ENCODE measurements around the gene IRF9. TPM values are rescaled to one million over a fixed set of nuclear protein-coding genes. Genes with fewer than 3 reads are reported as not detected.

Gene IRF9
- total and polyA plus RNA-seq, 2 donors from 2014 or later = 88.9 to 141 TPM

DNA sequence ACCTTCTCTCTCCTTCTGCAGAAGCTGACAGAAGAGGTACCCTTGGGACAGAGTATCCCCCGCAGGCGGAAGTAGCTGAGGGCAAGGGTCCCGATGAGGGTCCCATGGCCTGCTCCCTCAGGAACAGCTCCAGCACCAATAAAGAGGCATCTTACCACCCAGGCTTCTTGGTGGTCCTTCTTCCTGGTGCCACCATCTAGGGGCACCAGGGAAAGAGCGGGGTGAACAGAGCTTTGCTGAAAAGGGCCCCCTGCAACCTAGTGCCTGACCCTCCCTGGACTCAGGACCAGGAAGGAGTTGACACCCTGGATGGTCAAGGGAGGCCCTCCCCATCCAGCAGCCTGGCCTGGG is 591 bp upstream of the IRF9 start:
- TF ChIP-seq, protein P1, sequence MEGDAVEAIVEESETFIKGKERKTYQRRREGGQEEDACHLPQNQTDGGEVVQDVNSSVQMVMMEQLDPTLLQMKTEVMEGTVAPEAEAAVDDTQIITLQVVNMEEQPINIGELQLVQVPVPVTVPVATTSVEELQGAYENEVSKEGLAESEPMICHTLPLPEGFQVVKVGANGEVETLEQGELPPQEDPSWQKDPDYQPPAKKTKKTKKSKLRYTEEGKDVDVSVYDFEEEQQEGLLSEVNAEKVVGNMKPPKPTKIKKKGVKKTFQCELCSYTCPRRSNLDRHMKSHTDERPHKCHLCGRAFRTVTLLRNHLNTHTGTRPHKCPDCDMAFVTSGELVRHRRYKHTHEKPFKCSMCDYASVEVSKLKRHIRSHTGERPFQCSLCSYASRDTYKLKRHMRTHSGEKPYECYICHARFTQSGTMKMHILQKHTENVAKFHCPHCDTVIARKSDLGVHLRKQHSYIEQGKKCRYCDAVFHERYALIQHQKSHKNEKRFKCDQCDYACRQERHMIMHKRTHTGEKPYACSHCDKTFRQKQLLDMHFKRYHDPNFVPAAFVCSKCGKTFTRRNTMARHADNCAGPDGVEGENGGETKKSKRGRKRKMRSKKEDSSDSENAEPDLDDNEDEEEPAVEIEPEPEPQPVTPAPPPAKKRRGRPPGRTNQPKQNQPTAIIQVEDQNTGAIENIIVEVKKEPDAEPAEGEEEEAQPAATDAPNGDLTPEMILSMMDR (IDR thresholded peaks at IDR 0.05; ENCODE audit: borderline replicate concordance, extremely low read depth, insufficient read depth) = no peak
- no peak overlapping the region for H3K4me3 ChIP-seq (ENCODE audit: low read length in 3 of 3)
- intact Hi-C loops (cut with DNase I) = no loop called here
- H3K4me1 ChIP-seq (ENCODE audit: control insufficient read depth in 2 of 3, insufficient read depth in 2 of 3, low read depth in 1 of 3, low read length in 3 of 3) = peaks cover 0 to 20% (median 11%) of the 10 kb centered on the region in 3 donors
- DNase-seq = no peak
- peaks cover 11 to 57% (median 44%) of the 10 kb centered on the region in 3 donors for H3K36me3 ChIP-seq (ENCODE audit: control insufficient read depth in 2 of 3, insufficient read depth in 3 of 3, low read length in 3 of 3)
- H3K27ac ChIP-seq (ENCODE audit: low read depth in 2 of 2, low read length in 2 of 2) = peak overlapping the region; percentile 71 to 99
- no peak for FAIRE-seq
- peak overlapping the region in 1 of 3 donors; percentile 20 for H3K9ac ChIP-seq (ENCODE audit: low read length in 3 of 3)
- H3K9me3 ChIP-seq (ENCODE audit: control insufficient read depth in 2 of 3, insufficient read depth in 1 of 3, low read length in 3 of 3) = no peaks in the 10 kb centered on the region
- no peaks in the 10 kb centered on the region for H3K27me3 ChIP-seq (ENCODE audit: control insufficient read depth, insufficient read depth, low read length)

DNA sequence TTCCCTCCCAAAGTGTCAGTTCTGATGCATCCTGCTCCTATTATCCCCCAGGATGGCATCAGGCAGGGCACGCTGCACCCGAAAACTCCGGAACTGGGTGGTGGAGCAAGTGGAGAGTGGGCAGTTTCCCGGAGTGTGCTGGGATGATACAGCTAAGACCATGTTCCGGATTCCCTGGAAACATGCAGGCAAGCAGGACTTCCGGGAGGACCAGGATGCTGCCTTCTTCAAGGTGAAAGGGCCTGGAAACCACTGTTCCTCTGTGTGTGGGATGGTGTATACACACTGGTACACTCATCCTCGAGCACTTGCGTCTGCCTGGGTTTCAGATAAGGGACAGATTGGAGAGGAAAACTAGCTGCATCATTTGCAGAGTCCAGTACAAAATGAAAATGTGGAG is 1.0 kb downstream of the IRF9 start:
- H3K36me3 ChIP-seq (ENCODE audit: control insufficient read depth in 2 of 3, insufficient read depth in 3 of 3, low read length in 3 of 3) = peaks cover 5 to 61% (median 37%) of the 10 kb centered on the region in 3 donors
- DNase-seq (peak in 1 of 5 donors; percentile 61), FAIRE-seq (no peak)
- H3K4me1 ChIP-seq (ENCODE audit: control insufficient read depth in 2 of 3, insufficient read depth in 2 of 3, low read depth in 1 of 3, low read length in 3 of 3) = peaks cover 0 to 20% (median 11%) of the 10 kb centered on the region in 3 donors
- peak overlapping the region; percentile 63 to 98 (median 98) for H3K4me3 ChIP-seq (ENCODE audit: low read length in 3 of 3)
- H3K9me3 ChIP-seq (ENCODE audit: control insufficient read depth in 2 of 3, insufficient read depth in 1 of 3, low read length in 3 of 3) = no peaks in the 10 kb centered on the region
- intact Hi-C loops (cut with DNase I) = no loop called here
- H3K27ac ChIP-seq (ENCODE audit: low read depth in 2 of 2, low read length in 2 of 2) = peak overlapping the region; percentile 98 to 99
- H3K27me3 ChIP-seq (ENCODE audit: control insufficient read depth, insufficient read depth, low read length) = no peaks in the 10 kb centered on the region
- TF ChIP-seq, protein P1 (IDR thresholded peaks at IDR 0.05; ENCODE audit: borderline replicate concordance, extremely low read depth, insufficient read depth) = no peak
- peak overlapping the region; percentile 35 to 98 (median 96) for H3K9ac ChIP-seq (ENCODE audit: low read length in 3 of 3)

DNA sequence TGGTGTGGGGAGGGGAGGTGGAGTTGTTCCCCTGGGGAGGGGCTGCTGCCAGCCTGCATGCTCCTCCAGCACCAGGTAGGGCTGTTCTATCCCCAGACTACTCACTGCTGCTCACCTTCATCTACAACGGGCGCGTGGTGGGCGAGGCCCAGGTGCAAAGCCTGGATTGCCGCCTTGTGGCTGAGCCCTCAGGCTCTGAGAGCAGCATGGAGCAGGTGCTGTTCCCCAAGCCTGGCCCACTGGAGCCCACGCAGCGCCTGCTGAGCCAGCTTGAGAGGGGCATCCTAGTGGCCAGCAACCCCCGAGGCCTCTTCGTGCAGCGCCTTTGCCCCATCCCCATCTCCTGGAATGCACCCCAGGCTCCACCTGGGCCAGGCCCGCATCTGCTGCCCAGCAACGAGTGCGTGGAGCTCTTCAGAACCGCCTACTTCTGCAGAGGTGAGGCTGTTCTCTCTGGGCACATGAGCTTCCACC is 3.5 kb downstream of the IRF9 start:
- Histone ChIP-seq H3K36me3 (ENCODE audit: control insufficient read depth in 2 of 3, insufficient read depth in 3 of 3, low read length in 3 of 3) (peaks cover 5 to 50% (median 30%) of the 10 kb centered on the region in 3 donors), H3K9ac (ENCODE audit: low read length in 3 of 3) (no peak overlapping the region), H3K4me3 (ENCODE audit: low read length in 3 of 3) (no peak overlapping the region), H3K9me3 (ENCODE audit: control insufficient read depth in 2 of 3, insufficient read depth in 1 of 3, low read length in 3 of 3) (no peaks in the 10 kb centered on the region), H3K27ac (ENCODE audit: low read depth in 2 of 2, low read length in 2 of 2) (no peak overlapping the region), H3K27me3 (ENCODE audit: control insufficient read depth, insufficient read depth, low read length) (no peaks in the 10 kb centered on the region), H3K4me1 (ENCODE audit: control insufficient read depth in 2 of 3, insufficient read depth in 2 of 3, low read depth in 1 of 3, low read length in 3 of 3) (peaks cover 0 to 20% (median 11%) of the 10 kb centered on the region in 3 donors)
- intact Hi-C loops (cut with DNase I) = no loop called here
- FAIRE-seq (no peak), DNase-seq (peak in 1 of 5 donors; percentile 49)
- TF ChIP-seq, protein P1 (IDR thresholded peaks at IDR 0.05; ENCODE audit: borderline replicate concordance, extremely low read depth, insufficient read depth) = no peak

DNA sequence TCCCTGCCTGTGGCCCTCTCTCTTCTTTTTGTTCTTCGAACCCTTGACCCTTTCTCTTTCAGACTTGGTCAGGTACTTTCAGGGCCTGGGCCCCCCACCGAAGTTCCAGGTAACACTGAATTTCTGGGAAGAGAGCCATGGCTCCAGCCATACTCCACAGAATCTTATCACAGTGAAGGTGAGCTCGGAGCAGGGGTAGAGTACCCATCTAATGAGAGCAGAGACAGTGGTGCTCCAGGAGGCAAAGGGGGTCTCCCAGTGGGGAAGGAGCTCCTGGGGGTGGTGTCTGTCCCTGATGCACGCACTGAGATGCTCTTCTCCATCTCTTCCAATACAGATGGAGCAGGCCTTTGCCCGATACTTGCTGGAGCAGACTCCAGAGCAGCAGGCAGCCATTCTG is 4.7 kb downstream of the IRF9 start:
- H3K4me3 ChIP-seq (ENCODE audit: low read length in 3 of 3) = no peak overlapping the region
- no peaks in the 10 kb centered on the region for H3K9me3 ChIP-seq (ENCODE audit: control insufficient read depth in 2 of 3, insufficient read depth in 1 of 3, low read length in 3 of 3)
- DNase-seq = peak in 1 of 5 donors; percentile 10
- TF ChIP-seq, protein P1 (IDR thresholded peaks at IDR 0.05; ENCODE audit: borderline replicate concordance, extremely low read depth, insufficient read depth) = no peak
- intact Hi-C loops (cut with DNase I) = no loop called here
- no peaks in the 10 kb centered on the region for H3K27me3 ChIP-seq (ENCODE audit: control insufficient read depth, insufficient read depth, low read length)
- H3K9ac ChIP-seq (ENCODE audit: low read length in 3 of 3) = no peak overlapping the region
- no peak overlapping the region for H3K27ac ChIP-seq (ENCODE audit: low read depth in 2 of 2, low read length in 2 of 2)
- H3K4me1 ChIP-seq (ENCODE audit: control insufficient read depth in 2 of 3, insufficient read depth in 2 of 3, low read depth in 1 of 3, low read length in 3 of 3) = peaks cover 0 to 16% (median 9%) of the 10 kb centered on the region in 3 donors
- no peak for FAIRE-seq
- peaks cover 5 to 45% (median 30%) of the 10 kb centered on the region in 3 donors for H3K36me3 ChIP-seq (ENCODE audit: control insufficient read depth in 2 of 3, insufficient read depth in 3 of 3, low read length in 3 of 3)
